SW 1271 (cell line): ENCODE data around the gene SPI1.

Experiments
- DNase-seq, 2 experiments: peaks; one replicate each; lab custom pipeline; 2025; lab: John Stamatoyannopoulos, UW

Gene SPI1

GRCh38 chr11:47378010-47378835, at the start of gene SPI1:
TSS of gene SPI1 (minus strand) at chr11:47378547. CDS start at chr11:47378353, 194 bp downstream.
- DNase-seq: no peak

GRCh38 chr11:47426062-47426956, 48.0 kb upstream of the SPI1 start, which contains the start of gene PSMC3:
TSS of gene PSMC3 (minus strand) at chr11:47426439. CDS start at chr11:47426279, 160 bp downstream.
- peak; percentile 89 to 94 for DNase-seq

GRCh38 chr11:47425611-47426010, 47.3 kb upstream of the SPI1 start:
- DNase-seq: no peak

- DNase-seq: no peak
These were observed 40.3 kb upstream of the SPI1 start for GRCh38 chr11:47418454-47419259.

- DNase-seq: no peak
These were observed 39.4 kb upstream of the SPI1 start for GRCh38 chr11:47417712-47418111.

- peak; percentile 68 to 72 for DNase-seq
These were observed 37.7 kb upstream of the SPI1 start for GRCh38 chr11:47415949-47416472.

GRCh38 chr11:47415091-47415854, 36.9 kb upstream of the SPI1 start:
- no peak for DNase-seq

GRCh38 chr11:47414685-47415070, 36.3 kb upstream of the SPI1 start:
- DNase-seq: no peak

- DNase-seq: no peak
These were observed 35.7 kb upstream of the SPI1 start for GRCh38 chr11:47413908-47414684.

GRCh38 chr11:47413351-47413750, 35.0 kb upstream of the SPI1 start:
- no peak for DNase-seq

- peak in 1 of 2 experiments; percentile 32 for DNase-seq
These were observed 33.8 kb upstream of the SPI1 start for GRCh38 chr11:47411884-47412746.

GRCh38 chr11:47410370-47411264, 32.3 kb upstream of the SPI1 start:
- DNase-seq: no peak

GRCh38 chr11:47409440-47410369, 31.4 kb upstream of the SPI1 start:
- DNase-seq: no peak

GRCh38 chr11:47408598-47409439, 30.5 kb upstream of the SPI1 start:
- DNase-seq: peak; percentile 54 to 61

GRCh38 chr11:47407746-47408590, 29.6 kb upstream of the SPI1 start, which contains the start of gene SLC39A13:
TSS of gene SLC39A13 (plus strand) at chr11:47408590. CDS start at chr11:47410095, 1,505 bp downstream.
- peak; percentile 85 to 89 for DNase-seq
